Testis (tissue), 2 donors: ENCODE measurements around the gene LAP3.

Source experiments
- POLR2A ChIP-seq: fragments of 450-650 bp; IDR thresholded peaks from one replicate; pipeline ENCODE4 v1.6.1; 2017; ENCODE audit warnings: antibody characterized with exemption, mild to moderate bottlenecking, moderate library complexity
- TF ChIP-seq, protein P1 (sequence below), 3 experiments: fragments of 450-650 bp in 2 of 3; fragments of 200-600 bp in 1 of 3; sonication (generic) in 1 of 3; IDR thresholded peaks; one replicate each; pipeline ENCODE4 v1.5.1; 2016 to 2019; ENCODE audit warnings: antibody characterized with exemption in 3 of 3, mild to moderate bottlenecking in 2 of 3, moderate library complexity in 1 of 3

DNA sequence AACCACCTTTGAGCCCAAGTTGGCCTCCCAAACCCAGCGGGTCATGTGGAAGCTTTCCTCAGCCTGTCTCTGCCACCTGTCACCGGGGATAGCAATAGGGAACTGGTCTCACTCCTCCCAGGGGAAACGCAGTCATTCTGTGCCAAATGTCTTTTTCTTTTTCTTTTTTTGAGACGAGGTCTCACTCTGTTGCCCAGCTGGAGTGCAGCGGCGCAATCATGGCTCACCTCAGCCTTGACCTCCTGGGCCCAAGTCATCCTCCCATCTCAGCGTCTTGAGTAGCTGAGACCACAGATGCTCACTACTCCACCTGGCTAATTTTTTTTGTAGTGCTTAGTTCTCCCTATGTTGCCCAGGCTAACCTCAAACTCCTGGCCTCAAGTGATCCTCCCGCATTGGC is 77.7 kb downstream of the LAP3 start:
- TF ChIP-seq, protein P1, sequence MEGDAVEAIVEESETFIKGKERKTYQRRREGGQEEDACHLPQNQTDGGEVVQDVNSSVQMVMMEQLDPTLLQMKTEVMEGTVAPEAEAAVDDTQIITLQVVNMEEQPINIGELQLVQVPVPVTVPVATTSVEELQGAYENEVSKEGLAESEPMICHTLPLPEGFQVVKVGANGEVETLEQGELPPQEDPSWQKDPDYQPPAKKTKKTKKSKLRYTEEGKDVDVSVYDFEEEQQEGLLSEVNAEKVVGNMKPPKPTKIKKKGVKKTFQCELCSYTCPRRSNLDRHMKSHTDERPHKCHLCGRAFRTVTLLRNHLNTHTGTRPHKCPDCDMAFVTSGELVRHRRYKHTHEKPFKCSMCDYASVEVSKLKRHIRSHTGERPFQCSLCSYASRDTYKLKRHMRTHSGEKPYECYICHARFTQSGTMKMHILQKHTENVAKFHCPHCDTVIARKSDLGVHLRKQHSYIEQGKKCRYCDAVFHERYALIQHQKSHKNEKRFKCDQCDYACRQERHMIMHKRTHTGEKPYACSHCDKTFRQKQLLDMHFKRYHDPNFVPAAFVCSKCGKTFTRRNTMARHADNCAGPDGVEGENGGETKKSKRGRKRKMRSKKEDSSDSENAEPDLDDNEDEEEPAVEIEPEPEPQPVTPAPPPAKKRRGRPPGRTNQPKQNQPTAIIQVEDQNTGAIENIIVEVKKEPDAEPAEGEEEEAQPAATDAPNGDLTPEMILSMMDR (IDR thresholded peaks at IDR 0.05) = no peak
- TF ChIP-seq POLR2A = no peak
